ENCODE results near the gene GRAP2.

GRCh38 chr22:39894554-39895092 lies 6.3 kb upstream of the GRAP2 start:
- TF ChIP-seq ZNF383 (CRISPR knock-in tag; IDR thresholded peaks at IDR 0.05; ENCODE audit: borderline replicate concordance) = no peak
- TF ChIP-seq NCOR1 (IDR thresholded peaks at IDR 0.05; ENCODE audit: borderline replicate concordance, low read length) = no peak
- no peak for TF ChIP-seq ASH2L (IDR thresholded peaks at IDR 0.05; ENCODE audit: insufficient read length, low read depth, low read length)

Data from HepG2 (cell line).